ENCODE data around the gene APOBEC4.

DNA sequence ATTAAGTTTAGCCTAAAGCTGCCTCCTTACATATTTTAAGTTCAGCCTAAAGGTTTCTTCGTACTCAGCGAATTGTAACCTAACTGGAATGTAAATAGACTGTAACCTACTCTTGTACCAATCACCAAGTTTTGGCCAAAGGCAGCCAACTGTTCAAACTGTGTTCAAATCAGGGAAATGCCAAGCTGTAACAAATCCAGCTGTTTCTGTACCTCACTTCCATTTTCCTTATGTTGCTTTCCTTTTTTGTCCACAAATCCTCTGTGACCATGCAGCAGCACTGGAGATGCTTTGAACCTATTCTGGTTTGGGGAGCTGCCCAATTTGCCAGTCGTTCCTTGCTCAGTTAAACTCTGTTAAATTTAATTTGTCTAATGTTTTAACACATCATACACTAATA lies 3.2 kb upstream of the APOBEC4 start:
- TF ChIP-seq POLR2AphosphoS5 (IDR thresholded peaks at IDR 0.05; ENCODE audit: low read depth, low read length) (no peak), POLR2A (IDR thresholded peaks at IDR 0.05; ENCODE audit: control extremely low read depth in 1 of 2, low read depth in 2 of 2, low read length in 2 of 2) (no peak), JUN (IDR thresholded peaks at IDR 0.05; ENCODE audit: low read depth, low read length) (no peak), SIN3A (conservative IDR thresholded peaks at IDR 0.05 in 1 of 2, IDR thresholded peaks at IDR 0.05 in 1 of 2; ENCODE audit: low read depth in 1 of 2, low read length in 2 of 2) (no peak), CEBPB (IDR thresholded peaks at IDR 0.05; ENCODE audit: low read depth, low read length) (no peak), PHF8 (conservative IDR thresholded peaks at IDR 0.05; ENCODE audit: low read depth, low read length) (no peak), ASH2L (IDR thresholded peaks at IDR 0.05; ENCODE audit: low read length) (no peak), BRCA1 (IDR thresholded peaks at IDR 0.05; ENCODE audit: low read depth, low read length) (no peak)
- TF ChIP-seq, protein P1, sequence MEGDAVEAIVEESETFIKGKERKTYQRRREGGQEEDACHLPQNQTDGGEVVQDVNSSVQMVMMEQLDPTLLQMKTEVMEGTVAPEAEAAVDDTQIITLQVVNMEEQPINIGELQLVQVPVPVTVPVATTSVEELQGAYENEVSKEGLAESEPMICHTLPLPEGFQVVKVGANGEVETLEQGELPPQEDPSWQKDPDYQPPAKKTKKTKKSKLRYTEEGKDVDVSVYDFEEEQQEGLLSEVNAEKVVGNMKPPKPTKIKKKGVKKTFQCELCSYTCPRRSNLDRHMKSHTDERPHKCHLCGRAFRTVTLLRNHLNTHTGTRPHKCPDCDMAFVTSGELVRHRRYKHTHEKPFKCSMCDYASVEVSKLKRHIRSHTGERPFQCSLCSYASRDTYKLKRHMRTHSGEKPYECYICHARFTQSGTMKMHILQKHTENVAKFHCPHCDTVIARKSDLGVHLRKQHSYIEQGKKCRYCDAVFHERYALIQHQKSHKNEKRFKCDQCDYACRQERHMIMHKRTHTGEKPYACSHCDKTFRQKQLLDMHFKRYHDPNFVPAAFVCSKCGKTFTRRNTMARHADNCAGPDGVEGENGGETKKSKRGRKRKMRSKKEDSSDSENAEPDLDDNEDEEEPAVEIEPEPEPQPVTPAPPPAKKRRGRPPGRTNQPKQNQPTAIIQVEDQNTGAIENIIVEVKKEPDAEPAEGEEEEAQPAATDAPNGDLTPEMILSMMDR (IDR thresholded peaks at IDR 0.05; ENCODE audit: control extremely low read depth in 1 of 3, insufficient read depth in 1 of 3, low read depth in 1 of 3, low read length in 3 of 3), result no peak
